CD4-positive, alpha-beta T cell treated with Interleukin-17A for 4 hours (primary cell): Measurements from ENCODE around the gene SFMBT2.

Source experiments
- DNase-seq: peaks from one replicate; pipeline ENCODE4 v3.0.0-alpha.2; 2020; ENCODE audit warnings: mixed read lengths

SFMBT2 gene

GRCh38 chr10:7121154-7121797, 289.6 kb downstream of the SFMBT2 start:
- DNase-seq, result peak; percentile 78

- DNase-seq, result no peak
These were observed 291.4 kb downstream of the SFMBT2 start for GRCh38 chr10:7119325-7120015.

- DNase-seq, result no peak
These were observed 292.8 kb downstream of the SFMBT2 start for GRCh38 chr10:7117806-7118674.

GRCh38 chr10:7117177-7117799, 293.5 kb downstream of the SFMBT2 start:
- DNase-seq, result no peak

GRCh38 chr10:7111561-7111960, 299.3 kb downstream of the SFMBT2 start:
- DNase-seq, result no peak

GRCh38 chr10:7111089-7111488, 299.7 kb downstream of the SFMBT2 start:
- no peak for DNase-seq
